PC-9 (cell line): ENCODE data around the gene DIAPH2.

ENCODE experiments used
- CTCF ChIP-seq: fragments of 200-600 bp; sonication (generic); conservative IDR thresholded peaks from 2 replicates; pipeline ENCODE4 v1.6.1; 2017; ENCODE audit warnings: mixed run types, antibody characterized with exemption, mild to moderate bottlenecking, moderate library complexity
- EZH2 ChIP-seq: fragments of 200-600 bp; sonication (generic); IDR thresholded peaks from 2 replicates; pipeline ENCODE4 v1.8.0; 2017; ENCODE audit warnings: antibody characterized with exemption, low read depth

DNA sequence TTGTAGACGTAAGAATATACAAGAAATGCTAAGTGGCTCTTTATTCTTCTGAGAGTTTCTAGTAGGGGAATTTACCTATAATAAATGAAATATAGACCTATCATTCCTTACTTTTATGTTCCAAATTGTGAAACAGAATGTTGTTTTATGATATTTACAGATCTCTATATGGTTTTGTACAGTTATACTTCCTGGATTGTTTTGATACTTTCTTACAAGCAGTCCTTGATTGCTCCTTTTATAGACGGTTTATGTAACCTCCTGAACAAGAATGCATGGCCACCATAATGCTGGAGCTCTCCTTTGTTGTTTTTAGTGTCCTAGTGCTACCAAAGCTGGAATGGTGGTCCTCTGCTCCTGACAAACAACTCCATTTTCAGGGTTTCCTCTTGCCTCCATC, 107.4 kb downstream of the DIAPH2 start:
- TF ChIP-seq CTCF = no peak
- no peak for TF ChIP-seq EZH2
